ENCODE results near the gene SMIM12.

SMIM12 gene

DNA sequence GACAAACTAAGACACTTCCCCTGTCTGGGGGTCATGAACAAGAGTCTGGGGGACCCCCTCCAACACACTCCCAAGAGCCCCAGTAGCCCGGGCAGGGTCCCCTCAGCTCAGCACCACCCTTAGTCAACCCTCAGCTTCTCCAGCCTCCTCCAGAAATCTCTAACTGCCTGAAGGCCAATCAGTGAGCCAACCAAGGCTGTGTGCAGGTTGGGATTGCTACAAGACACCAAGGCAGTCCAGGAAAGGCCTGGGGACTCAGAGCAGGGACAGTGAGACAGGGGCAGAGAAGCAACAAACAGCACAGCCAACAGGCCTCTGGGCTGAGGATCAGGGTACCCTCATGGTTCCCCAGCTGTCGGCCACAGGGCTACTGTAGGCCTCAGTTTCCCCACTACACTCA, 13.3 kb downstream of the SMIM12 start:
- WGBS (ENCODE audit: insufficient coverage), result 86% methylated on average over 1 of the region's 2 CpGs
- Histone ChIP-seq H3K27me3 (replicated peaks in 2 of 5; ENCODE audit: control insufficient read depth in 4 of 5, insufficient read depth in 5 of 5, low read length in 4 of 5) (no peaks in the 10 kb centered on the region), H3K4me3 (ENCODE audit: control insufficient read depth in 1 of 7, extremely low read depth in 1 of 7, insufficient read depth in 4 of 7, low read depth in 2 of 7, low read length in 6 of 7) (no peak overlapping the region), H3K9me3 (ENCODE audit: control extremely low read depth in 1 of 5, control insufficient read depth in 4 of 5, insufficient read depth in 2 of 5, low read depth in 1 of 5, low read length in 4 of 5) (no peaks in the 10 kb centered on the region), H3K4me1 (ENCODE audit: control extremely low read depth in 1 of 4, control insufficient read depth in 4 of 4, insufficient read depth in 4 of 4, low read length in 3 of 4) (peaks cover 0 to 47% (median 2%) of the 10 kb centered on the region in 4 experiments), H3K27ac (ENCODE audit: insufficient read depth in 1 of 2, low read depth in 1 of 2, low read length in 2 of 2, poor library complexity in 1 of 2, severe bottlenecking in 2 of 2) (peak overlapping the region in 1 of 2 experiments; percentile 25), H3K36me3 (ENCODE audit: control insufficient read depth in 4 of 4, insufficient read depth in 4 of 4, low read length in 3 of 4) (peaks cover 5 to 10% (median 6%) of the 10 kb centered on the region in 4 experiments)
- POLR2A ChIA-PET, result no interaction called here
- CTCF ChIA-PET, result interaction anchor here (1.1 to 1.6 kb wide), 2 partner anchors 20 to 60 kb away, joined by 3 to 4 read pairs; no protein-coding TSS in a partner anchor
- DNase-seq, result no peak

DNA sequence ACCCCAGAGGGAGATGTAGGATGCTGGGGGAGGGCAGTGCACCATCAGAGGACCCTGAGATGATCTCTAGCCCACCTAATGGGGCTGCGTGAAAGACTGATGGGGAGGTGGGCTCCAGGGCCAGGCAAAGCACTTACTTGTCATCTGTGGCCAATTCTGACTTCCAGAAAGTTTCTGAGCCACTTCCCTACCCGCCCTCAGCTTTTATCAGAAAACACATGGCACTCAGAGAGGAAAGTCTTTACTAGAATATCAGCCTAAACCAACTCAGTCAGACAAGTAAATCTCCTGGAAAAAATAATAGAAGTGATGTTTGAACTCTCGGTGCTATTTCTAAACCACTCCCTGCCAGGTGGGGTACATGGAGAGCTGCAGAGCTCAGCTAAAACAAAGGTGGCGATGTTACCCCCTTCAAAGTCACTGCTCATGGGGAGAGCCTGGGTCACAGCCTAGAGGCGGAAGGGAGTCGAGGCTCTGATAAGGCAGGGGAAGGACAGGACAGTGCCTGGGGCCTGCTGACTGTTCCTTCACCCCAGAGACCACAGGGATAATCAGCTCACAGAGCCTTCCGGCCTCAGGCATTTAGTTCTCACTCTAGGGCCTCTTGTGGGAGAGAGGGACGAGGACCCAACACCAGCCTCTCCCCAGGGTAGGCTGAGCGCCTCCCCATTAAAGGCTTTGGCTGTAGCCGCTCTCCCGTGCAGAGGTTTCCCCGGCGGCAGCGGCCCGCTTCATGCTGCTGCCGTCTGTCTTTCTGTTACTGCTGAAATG, 14.2 kb downstream of the SMIM12 start:
- Histone ChIP-seq H3K9me3 (ENCODE audit: control extremely low read depth in 1 of 5, control insufficient read depth in 4 of 5, insufficient read depth in 2 of 5, low read depth in 1 of 5, low read length in 4 of 5) (no peaks in the 10 kb centered on the region), H3K36me3 (ENCODE audit: control insufficient read depth in 4 of 4, insufficient read depth in 4 of 4, low read length in 3 of 4) (peaks cover 0 to 5% (median 4%) of the 10 kb centered on the region in 4 experiments), H3K4me1 (ENCODE audit: control extremely low read depth in 1 of 4, control insufficient read depth in 4 of 4, insufficient read depth in 4 of 4, low read length in 3 of 4) (peaks cover 0 to 47% (median 2%) of the 10 kb centered on the region in 4 experiments), H3K4me3 (ENCODE audit: control insufficient read depth in 1 of 7, extremely low read depth in 1 of 7, insufficient read depth in 4 of 7, low read depth in 2 of 7, low read length in 6 of 7) (no peak overlapping the region), H3K27me3 (replicated peaks in 2 of 5; ENCODE audit: control insufficient read depth in 4 of 5, insufficient read depth in 5 of 5, low read length in 4 of 5) (no peaks in the 10 kb centered on the region), H3K27ac (ENCODE audit: insufficient read depth in 1 of 2, low read depth in 1 of 2, low read length in 2 of 2, poor library complexity in 1 of 2, severe bottlenecking in 2 of 2) (peak overlapping the region in 1 of 2 experiments; percentile 25)
- ChIA-PET POLR2A (no interaction called here), CTCF (interaction anchor here (1.0 to 1.8 kb wide), 3 partner anchors 18 to 61 kb away, joined by 3 to 4 read pairs (median 3); no protein-coding TSS in a partner anchor)
- WGBS (ENCODE audit: insufficient coverage), result 52% methylated on average over 12 of the region's 16 CpGs
- DNase-seq, result peak; percentile 47 to 75 (median 63)

DNA sequence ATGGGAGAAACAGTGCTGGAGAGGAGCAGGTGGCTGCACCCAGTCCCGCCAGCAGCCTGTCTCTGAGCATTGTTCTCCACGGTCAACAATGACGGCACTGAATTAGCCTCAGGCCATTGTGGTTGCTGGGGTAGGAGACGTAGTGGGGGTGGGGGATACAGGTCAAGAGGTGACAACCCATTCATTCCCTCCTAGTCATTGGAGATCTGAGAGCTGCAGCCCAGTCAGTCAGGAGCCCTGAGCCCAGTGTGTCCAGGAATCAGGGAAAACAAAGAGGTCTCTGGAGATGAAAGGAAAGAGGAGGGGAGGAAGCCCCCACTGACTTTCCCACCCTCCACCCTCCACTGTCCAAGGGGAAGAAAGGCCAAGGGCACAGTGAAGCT, 15.3 kb downstream of the SMIM12 start:
- CTCF ChIA-PET, result interaction anchor here (1.0 to 1.8 kb wide), 6 partner anchors 9 to 60 kb away, joined by 3 to 6 read pairs (median 3); partner anchors contain the start of gene SMIM12

DNA sequence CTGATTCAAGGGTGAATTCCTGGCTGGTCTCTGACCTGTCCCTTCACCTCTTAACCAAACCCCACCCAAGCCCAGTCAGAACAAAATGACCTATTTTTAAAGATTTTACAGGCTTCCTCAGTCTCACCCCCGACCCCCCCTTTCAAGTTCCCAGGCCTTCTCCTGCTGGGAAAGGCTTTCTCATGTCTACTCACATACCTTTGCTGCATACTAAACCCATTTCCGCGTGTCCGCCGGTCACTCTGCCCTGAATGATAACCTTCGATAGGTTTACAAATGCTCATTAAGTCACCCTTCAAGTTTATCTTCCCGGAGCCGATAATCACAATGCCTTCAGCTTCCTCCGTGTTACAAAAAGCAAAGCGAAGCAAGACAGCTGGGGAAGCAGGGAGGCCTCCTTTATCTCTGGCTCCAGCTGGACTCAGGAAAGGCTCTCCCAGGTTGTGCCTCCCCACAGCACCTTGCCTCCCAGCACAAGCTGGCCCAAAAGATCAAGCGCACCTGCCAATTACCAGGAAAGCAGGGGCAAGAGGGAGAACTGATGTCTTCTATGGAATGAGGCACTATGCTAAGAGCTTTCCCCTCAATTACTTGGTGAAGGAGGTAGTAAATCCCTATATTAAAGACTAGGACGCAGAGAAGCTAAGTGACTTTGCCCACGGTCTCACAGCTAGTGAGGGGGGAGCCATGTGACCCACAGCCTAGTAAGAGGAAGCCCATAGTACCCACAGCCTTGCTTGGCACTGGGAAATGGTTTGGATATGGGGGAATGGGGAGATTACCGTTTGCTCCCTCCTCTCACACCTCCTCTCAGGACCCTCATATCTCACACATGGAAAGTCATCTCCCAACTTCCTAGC, 15.9 kb downstream of the SMIM12 start:
- POLR2A ChIA-PET, result no interaction called here
- peaks cover 0 to 3% (median 1%) of the 10 kb centered on the region in 4 experiments for H3K36me3 ChIP-seq (ENCODE audit: control insufficient read depth in 4 of 4, insufficient read depth in 4 of 4, low read length in 3 of 4)
- no peak overlapping the region for H3K27ac ChIP-seq (ENCODE audit: insufficient read depth in 1 of 2, low read depth in 1 of 2, low read length in 2 of 2, poor library complexity in 1 of 2, severe bottlenecking in 2 of 2)
- DNase-seq, result peak in 1 of 3 donors; percentile 33
- WGBS (ENCODE audit: insufficient coverage), result 53% methylated on average over 10 of the region's 14 CpGs
- H3K4me3 ChIP-seq (ENCODE audit: control insufficient read depth in 1 of 7, extremely low read depth in 1 of 7, insufficient read depth in 4 of 7, low read depth in 2 of 7, low read length in 6 of 7), result no peak overlapping the region
- peaks cover 0 to 47% (median 2%) of the 10 kb centered on the region in 4 experiments for H3K4me1 ChIP-seq (ENCODE audit: control extremely low read depth in 1 of 4, control insufficient read depth in 4 of 4, insufficient read depth in 4 of 4, low read length in 3 of 4)
- CTCF ChIA-PET, result interaction anchor here (1.0 to 1.8 kb wide), 9 partner anchors 9 to 59 kb away, joined by 3 to 6 read pairs (median 3); partner anchors contain the start of gene SMIM12
- H3K27me3 ChIP-seq (replicated peaks in 2 of 5; ENCODE audit: control insufficient read depth in 4 of 5, insufficient read depth in 5 of 5, low read length in 4 of 5), result no peaks in the 10 kb centered on the region
- no peaks in the 10 kb centered on the region for H3K9me3 ChIP-seq (ENCODE audit: control extremely low read depth in 1 of 5, control insufficient read depth in 4 of 5, insufficient read depth in 2 of 5, low read depth in 1 of 5, low read length in 4 of 5)

More for the DNA sequence above, 15.3 kb downstream of the SMIM12 start:
- Histone ChIP-seq H3K27ac (ENCODE audit: insufficient read depth in 1 of 2, low read depth in 1 of 2, low read length in 2 of 2, poor library complexity in 1 of 2, severe bottlenecking in 2 of 2) (no peak overlapping the region), H3K27me3 (replicated peaks in 2 of 5; ENCODE audit: control insufficient read depth in 4 of 5, insufficient read depth in 5 of 5, low read length in 4 of 5) (no peaks in the 10 kb centered on the region), H3K9me3 (ENCODE audit: control extremely low read depth in 1 of 5, control insufficient read depth in 4 of 5, insufficient read depth in 2 of 5, low read depth in 1 of 5, low read length in 4 of 5) (no peaks in the 10 kb centered on the region), H3K4me3 (ENCODE audit: control insufficient read depth in 1 of 7, extremely low read depth in 1 of 7, insufficient read depth in 4 of 7, low read depth in 2 of 7, low read length in 6 of 7) (no peak overlapping the region), H3K4me1 (ENCODE audit: control extremely low read depth in 1 of 4, control insufficient read depth in 4 of 4, insufficient read depth in 4 of 4, low read length in 3 of 4) (peaks cover 0 to 47% (median 2%) of the 10 kb centered on the region in 4 experiments), H3K36me3 (ENCODE audit: control insufficient read depth in 4 of 4, insufficient read depth in 4 of 4, low read length in 3 of 4) (peaks cover 0 to 4% (median 2%) of the 10 kb centered on the region in 4 experiments)
- POLR2A ChIA-PET, result no interaction called here
- no peak for DNase-seq
- 100% methylated on average over 2 of the region's 4 CpGs for WGBS (ENCODE audit: insufficient coverage)

DNA sequence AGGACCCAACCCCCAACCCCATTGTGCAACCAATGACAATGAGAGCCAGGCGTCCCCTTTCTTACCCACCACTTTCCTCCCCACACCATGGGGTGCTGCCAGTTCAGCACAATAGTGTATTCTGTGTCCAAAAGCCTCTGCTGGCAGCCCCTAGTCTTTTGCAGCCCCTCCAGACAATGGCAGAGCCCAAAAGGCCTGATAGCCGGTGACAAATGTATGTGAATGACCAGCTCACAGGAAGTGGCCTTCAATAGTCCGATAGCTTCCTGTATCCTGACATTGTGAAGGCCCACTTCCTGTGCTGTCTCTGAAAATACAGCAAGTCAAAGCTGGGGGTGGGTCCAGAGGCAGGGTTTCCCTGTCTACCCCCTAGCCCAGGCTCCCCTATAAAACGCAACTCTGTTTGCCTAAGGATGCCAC, 16.6 kb downstream of the SMIM12 start:
- Histone ChIP-seq H3K27me3 (replicated peaks in 2 of 5; ENCODE audit: control insufficient read depth in 4 of 5, insufficient read depth in 5 of 5, low read length in 4 of 5) (no peaks in the 10 kb centered on the region), H3K27ac (ENCODE audit: insufficient read depth in 1 of 2, low read depth in 1 of 2, low read length in 2 of 2, poor library complexity in 1 of 2, severe bottlenecking in 2 of 2) (no peak overlapping the region), H3K9me3 (ENCODE audit: control extremely low read depth in 1 of 5, control insufficient read depth in 4 of 5, insufficient read depth in 2 of 5, low read depth in 1 of 5, low read length in 4 of 5) (no peaks in the 10 kb centered on the region), H3K4me3 (ENCODE audit: control insufficient read depth in 1 of 7, extremely low read depth in 1 of 7, insufficient read depth in 4 of 7, low read depth in 2 of 7, low read length in 6 of 7) (no peak overlapping the region), H3K4me1 (ENCODE audit: control extremely low read depth in 1 of 4, control insufficient read depth in 4 of 4, insufficient read depth in 4 of 4, low read length in 3 of 4) (peaks cover 0 to 47% (median 2%) of the 10 kb centered on the region in 4 experiments), H3K36me3 (ENCODE audit: control insufficient read depth in 4 of 4, insufficient read depth in 4 of 4, low read length in 3 of 4) (peaks cover 0 to 3% (median under 1%) of the 10 kb centered on the region in 4 experiments)
- POLR2A ChIA-PET, result no interaction called here
- CTCF ChIA-PET, result interaction anchor here (1.3 to 1.7 kb wide), 4 partner anchors 9 to 19 kb away, joined by 3 to 6 read pairs (median 4); no protein-coding TSS in a partner anchor
- 75% methylated on average over 4 of the region's 4 CpGs for WGBS (ENCODE audit: insufficient coverage)
- no peak for DNase-seq

DNA sequence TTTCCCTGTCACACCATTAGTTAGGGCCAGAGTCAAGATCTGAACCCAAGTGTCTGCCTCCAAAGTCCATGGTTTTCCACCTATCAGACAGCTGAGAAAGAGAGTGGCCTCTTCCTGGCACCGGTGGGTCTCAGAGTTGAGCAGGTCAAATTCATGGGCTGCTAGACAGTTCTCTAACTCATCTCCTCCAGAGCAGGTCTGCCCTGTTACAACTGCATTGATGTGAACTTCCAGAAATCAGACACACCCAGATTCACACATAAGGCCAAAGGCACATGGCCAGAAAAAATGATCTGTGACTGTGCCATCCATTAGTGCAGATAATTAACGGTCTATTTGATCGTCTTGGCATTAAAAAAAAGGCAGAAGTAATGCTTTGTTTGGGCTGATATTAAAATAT, 17.5 kb downstream of the SMIM12 start:
- no peak overlapping the region for H3K27ac ChIP-seq (ENCODE audit: insufficient read depth in 1 of 2, low read depth in 1 of 2, low read length in 2 of 2, poor library complexity in 1 of 2, severe bottlenecking in 2 of 2)
- H3K36me3 ChIP-seq (ENCODE audit: control insufficient read depth in 4 of 4, insufficient read depth in 4 of 4, low read length in 3 of 4), result peaks cover 0 to 3% (median under 1%) of the 10 kb centered on the region in 4 experiments
- DNase-seq, result no peak
- ChIA-PET CTCF (interaction anchor here (1.5 to 1.7 kb wide), 2 partner anchors 8 to 10 kb away, joined by 3 to 5 read pairs; no protein-coding TSS in a partner anchor), POLR2A (no interaction called here)
- H3K9me3 ChIP-seq (ENCODE audit: control extremely low read depth in 1 of 5, control insufficient read depth in 4 of 5, insufficient read depth in 2 of 5, low read depth in 1 of 5, low read length in 4 of 5), result no peaks in the 10 kb centered on the region
- 80% methylated on average over 1 of the region's 3 CpGs for WGBS (ENCODE audit: insufficient coverage)
- no peak overlapping the region for H3K4me3 ChIP-seq (ENCODE audit: control insufficient read depth in 1 of 7, extremely low read depth in 1 of 7, insufficient read depth in 4 of 7, low read depth in 2 of 7, low read length in 6 of 7)
- no peaks in the 10 kb centered on the region for H3K27me3 ChIP-seq (replicated peaks in 2 of 5; ENCODE audit: control insufficient read depth in 4 of 5, insufficient read depth in 5 of 5, low read length in 4 of 5)
- peaks cover 0 to 44% (median 2%) of the 10 kb centered on the region in 4 experiments for H3K4me1 ChIP-seq (ENCODE audit: control extremely low read depth in 1 of 4, control insufficient read depth in 4 of 4, insufficient read depth in 4 of 4, low read length in 3 of 4)

Measured in common myeloid progenitor, CD34-positive (primary cell).